ENCODE results near the gene U2SURP.

DNA sequence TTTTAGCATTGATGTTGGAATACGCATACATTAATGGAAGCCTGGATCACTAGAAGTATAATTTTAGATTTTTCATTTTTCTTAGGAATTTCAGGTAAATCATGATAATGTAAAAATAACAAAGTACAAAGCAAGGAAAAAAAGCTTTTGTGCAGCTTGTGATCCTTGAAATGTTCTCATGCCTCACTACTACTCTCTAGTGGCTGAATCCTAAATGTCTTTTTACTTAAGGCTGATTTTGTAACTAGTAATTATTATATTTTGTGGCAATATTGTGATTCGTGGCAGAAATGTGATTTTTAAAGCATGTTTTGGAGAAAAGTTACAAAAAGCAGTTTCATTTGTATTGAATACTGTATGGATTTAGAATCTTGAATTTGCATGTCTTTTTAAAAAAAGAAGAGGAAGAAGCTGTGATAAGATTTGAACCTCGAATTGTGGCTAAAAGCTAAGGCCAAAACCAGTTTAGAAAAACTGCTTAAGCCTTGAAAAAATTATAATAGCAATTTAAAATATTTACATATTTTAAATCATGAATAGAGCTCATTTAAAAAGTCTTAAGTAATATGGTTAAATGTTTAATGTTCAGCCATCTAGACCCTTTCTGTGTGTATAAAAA lies 39.0 kb downstream of the U2SURP start:
- TF ChIP-seq, protein P1, sequence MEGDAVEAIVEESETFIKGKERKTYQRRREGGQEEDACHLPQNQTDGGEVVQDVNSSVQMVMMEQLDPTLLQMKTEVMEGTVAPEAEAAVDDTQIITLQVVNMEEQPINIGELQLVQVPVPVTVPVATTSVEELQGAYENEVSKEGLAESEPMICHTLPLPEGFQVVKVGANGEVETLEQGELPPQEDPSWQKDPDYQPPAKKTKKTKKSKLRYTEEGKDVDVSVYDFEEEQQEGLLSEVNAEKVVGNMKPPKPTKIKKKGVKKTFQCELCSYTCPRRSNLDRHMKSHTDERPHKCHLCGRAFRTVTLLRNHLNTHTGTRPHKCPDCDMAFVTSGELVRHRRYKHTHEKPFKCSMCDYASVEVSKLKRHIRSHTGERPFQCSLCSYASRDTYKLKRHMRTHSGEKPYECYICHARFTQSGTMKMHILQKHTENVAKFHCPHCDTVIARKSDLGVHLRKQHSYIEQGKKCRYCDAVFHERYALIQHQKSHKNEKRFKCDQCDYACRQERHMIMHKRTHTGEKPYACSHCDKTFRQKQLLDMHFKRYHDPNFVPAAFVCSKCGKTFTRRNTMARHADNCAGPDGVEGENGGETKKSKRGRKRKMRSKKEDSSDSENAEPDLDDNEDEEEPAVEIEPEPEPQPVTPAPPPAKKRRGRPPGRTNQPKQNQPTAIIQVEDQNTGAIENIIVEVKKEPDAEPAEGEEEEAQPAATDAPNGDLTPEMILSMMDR (IDR thresholded peaks at IDR 0.05): peak in 2 of 5 experiments; percentile 23 to 30
- TF ChIP-seq POLR2A (IDR thresholded peaks at IDR 0.05): no peak
